GM18502 (cell line): ENCODE measurements around the gene POLR3B.

Experiments
- ATAC-seq: cut with Tn5 transposase; IDR thresholded peaks from one replicate; pipeline ENCODE4 v1.9.1; 2021; ENCODE audit warnings: mild to moderate bottlenecking; ENCODE audit not compliant: unreplicated experiment, poor library complexity

POLR3B gene

GRCh38 chr12:106389151-106389550, 31.6 kb downstream of the POLR3B start:
- ATAC-seq: no peak

GRCh38 chr12:106392759-106393158, 35.2 kb downstream of the POLR3B start:
- ATAC-seq: no peak

GRCh38 chr12:106409878-106410277, 52.3 kb downstream of the POLR3B start:
- ATAC-seq: no peak

DNA sequence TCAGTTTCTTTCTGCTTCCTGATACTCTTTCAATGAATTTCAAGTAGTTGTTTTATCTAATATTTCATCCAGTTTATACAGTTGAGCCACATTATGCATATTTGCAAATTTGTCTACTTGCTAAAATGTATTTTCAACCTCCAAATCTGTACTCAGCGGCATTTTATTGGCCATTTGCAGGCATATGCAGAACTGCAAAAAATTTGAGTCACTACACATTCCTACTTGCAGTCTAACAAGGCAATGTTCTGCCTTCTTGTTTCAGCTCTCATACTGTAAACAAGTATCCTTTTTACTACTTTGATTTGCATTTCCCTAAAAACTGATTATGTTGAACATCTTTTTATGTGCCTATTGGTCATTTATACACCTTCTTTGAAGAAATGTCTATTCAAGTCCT, 55.0 kb downstream of the POLR3B start:
- no peak for ATAC-seq

DNA sequence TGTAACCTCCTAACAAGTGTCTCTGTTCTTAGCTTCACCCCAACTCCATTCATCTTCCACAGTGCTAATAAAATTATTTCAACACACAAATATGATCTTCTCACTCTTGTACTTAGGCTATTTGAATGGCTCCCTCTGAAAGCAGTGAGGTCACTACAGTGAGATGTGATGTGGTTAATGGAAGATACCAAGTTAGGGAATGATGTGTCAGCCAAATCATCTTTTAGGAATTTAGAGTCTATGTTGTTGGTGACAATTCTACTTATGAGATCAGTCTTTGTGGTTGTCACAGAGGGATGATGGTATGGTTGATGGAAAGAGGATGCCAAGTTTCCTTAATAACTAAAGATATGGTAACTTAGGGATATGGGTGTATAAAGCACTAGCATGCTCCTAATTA, 57.6 kb downstream of the POLR3B start:
- no peak for ATAC-seq

GRCh38 chr12:106416273-106416672, 58.7 kb downstream of the POLR3B start:
- no peak for ATAC-seq

DNA sequence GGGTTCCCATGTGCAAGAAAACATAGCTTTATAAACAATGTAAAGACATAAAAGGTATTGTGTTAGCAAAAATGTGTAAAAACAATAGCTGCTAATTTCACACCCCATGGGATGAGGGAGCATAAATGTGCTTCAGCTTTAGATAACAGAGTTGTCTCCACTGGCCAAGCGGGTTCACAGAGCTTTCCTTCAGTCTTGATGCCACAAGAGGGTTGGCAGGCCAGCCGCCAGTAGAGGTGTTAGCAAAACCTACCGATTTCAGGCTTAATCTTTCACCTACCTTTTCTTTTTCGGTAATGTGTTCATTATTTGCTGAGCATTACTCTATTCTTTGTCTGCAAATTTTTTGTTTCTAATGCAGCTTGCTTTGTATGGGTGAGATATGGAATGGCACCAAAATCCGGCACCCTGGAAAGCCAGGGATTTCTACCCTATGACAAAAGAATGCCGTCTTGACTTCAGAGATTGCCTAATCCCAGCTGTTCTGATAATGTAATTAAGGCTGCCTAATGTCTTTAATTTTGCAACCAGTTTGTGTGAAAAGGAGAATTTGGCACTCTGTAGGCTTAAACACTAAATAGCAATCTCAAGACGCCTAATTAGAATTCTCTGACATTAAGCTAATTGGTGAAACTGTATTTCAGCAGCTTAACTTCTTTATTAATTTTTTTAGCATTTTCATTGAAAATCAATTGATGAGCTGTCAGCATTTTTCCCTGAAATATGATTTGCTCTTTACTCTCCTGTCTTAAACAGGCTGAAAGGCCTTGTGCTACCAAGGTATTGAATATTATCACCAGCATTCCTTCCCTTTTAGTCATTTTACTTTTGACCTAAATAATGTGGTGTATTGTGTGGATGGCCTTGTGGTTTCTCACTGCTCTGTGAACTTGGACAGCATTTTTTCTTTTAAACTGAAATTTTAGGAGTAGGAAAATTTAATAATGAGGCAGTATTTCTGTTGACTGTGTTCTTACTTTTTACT, 60.7 kb downstream of the POLR3B start:
- ATAC-seq: no peak

DNA sequence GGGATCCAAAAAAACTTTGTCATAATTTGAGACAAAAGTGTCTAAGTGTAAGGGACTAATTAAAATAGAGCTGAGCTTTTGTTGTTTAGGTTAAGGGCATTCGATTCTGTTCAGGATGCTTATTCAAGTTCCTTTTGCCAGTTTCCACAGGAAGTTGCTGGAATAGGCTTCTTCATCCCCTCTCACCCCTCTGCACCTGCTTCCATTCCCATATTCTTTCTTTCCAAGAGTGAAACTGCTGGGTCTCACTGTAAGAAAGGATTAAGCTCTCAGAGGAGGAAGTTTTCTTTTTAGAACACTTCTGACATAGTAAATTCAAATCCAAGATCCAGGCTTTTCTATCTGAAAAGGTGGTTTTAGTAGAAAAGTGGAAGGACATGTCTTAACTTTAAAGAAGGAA, 61.4 kb downstream of the POLR3B start:
- ATAC-seq: no peak

DNA sequence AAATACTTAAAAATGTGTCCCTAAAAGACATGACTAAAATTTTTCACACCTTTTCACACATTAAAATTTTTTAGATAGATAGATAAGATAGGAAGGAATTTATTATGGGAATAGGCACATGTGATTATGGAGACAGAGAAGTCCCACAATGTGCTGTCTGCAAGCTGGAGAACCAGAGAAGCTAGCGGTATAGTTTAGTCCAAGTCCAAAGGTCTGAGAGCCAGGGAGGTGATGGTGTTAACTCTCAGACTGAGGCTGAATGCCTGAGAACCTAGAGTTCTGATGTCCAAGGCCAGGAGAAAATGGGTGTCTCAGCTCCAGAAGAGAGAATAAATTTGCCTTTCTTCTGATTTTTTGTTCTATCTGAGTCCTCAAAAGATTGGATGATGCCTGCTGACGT, 65.7 kb downstream of the POLR3B start:
- no peak for ATAC-seq

DNA sequence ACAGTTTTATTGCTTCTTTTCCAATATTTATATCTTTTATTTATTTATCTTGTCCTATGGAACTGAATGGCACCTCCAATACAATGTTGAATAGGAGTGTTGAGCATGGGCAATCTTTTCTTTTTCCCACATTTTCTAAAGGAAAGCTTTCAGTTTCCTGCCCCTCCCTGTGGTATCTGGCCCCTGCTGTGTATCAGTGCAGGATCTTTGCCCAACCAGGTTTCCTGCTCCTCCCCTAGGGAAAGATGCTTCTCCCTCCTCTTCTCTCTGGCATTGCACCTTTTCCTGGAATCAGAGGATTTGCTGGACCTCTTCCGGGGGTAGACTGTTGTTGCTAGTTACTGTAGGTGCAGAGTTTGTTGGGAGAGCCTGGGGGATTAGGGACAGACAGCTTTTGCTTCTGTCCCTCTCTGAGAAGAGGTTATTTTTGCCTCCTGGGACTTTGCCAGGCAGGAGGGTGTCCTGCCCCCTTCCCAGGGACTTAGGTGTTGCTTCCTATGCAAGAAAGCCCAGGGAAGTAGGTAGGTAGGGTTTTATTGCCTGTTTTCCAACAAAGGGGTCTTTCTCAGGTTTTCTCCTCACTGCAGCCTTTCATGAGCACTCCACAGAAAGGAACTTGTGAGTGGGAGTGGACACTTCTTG, 67.6 kb downstream of the POLR3B start:
- no peak for ATAC-seq

DNA sequence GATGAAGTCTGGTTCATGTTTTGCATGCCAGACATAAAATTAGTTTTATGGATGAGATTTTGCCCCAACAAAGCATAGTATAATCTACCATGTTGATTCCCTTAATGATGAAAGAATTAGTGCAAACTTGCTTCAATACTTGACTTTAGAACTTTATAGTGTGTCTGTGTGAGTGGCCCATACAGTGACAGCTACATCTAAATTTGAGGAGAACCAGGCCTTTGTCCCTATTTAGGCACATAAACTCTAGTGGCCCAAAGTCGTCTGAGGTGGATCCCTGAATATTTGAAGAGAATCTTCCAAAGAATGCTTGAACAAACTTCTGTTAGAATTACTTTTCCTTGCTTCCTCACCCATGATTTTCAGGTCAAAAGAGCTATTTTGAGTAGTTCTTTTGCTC, 70.4 kb downstream of the POLR3B start:
- no peak for ATAC-seq

- ATAC-seq: no peak
Measured at GRCh38 chr12:106428384-106428783, 70.8 kb downstream of the POLR3B start.

DNA sequence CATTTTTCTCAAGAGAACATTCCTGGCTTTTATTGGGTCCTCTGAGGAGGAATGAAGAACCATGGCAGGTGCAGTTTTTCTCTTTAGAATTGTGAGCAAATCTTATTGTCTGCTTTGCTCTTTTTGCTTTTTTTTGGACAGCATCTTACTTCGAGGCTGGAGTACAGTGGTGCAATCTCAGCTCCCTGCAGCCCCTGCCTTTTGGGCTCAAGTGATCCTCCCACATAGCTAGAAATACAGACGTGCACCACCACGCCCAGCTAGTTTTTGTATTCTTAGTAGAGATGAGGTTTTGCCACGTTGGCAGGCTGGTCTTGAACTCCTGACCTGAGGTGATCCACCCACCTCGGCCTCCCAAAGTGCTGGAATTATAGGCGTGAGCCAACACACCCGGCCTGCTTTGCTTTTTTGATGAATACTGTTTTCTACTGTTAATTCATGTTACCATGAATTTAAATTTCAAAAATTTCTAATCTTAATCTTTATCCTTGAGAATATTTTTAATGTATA, 71.5 kb downstream of the POLR3B start:
- no peak for ATAC-seq

GRCh38 chr12:106429636-106430035, 72.1 kb downstream of the POLR3B start:
- no peak for ATAC-seq

DNA sequence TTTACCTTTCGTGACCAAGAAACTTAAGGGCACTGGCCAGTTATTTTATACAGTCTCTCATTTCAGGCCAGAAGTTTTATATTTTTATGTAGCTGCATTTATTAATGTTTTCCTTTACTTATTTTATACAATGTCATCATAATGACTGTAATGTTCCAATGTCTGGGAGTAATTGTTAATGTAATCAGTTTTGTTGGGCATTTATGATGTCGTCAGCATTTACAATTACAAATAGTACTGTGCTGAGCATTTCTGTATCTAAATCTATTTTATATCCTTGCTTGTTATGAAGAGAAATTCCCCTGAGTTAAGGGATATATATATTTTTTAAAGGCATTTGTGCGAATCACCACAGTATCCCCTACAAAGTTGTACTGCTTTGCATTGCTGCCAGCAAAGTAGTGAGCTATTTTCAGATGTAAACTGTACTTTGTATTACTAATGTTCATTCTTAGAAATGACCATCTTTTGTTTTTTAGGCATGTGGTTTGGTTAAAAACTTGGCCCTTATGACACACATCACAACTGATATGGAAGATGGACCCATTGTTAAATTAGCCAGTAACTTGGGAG, 74.4 kb downstream of the POLR3B start:
- ATAC-seq: no peak

GRCh38 chr12:106433055-106433454, 75.5 kb downstream of the POLR3B start:
- no peak for ATAC-seq

GRCh38 chr12:106434526-106434925, 77.0 kb downstream of the POLR3B start:
- ATAC-seq: no peak

GRCh38 chr12:106436164-106436563, 78.6 kb downstream of the POLR3B start:
- ATAC-seq: no peak

- no peak for ATAC-seq
Measured at GRCh38 chr12:106442575-106442974, 85.0 kb downstream of the POLR3B start.

DNA sequence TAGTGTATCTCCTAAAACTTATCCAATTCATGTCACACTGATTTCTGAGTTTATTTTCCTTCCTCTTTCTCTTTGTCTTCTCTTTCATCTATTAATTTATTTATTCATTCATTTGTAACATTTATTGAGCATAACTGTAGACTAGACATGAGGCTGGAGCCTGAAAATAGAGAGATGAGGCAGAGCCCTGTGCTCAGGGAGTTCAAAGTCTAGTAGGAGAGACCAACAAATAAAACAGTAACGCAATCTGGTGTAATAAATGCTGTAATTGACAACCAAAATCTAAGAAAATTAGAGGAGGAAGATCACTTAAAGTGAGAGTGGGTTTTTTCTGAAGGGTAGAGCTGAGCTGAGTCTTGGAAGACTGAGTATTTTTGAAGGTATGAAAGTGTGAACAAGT, 87.5 kb downstream of the POLR3B start:
- no peak for ATAC-seq

- no peak for ATAC-seq
Measured at GRCh38 chr12:106445959-106446358, 88.4 kb downstream of the POLR3B start.
